ES-I3 (cell line): ENCODE data around the gene BEND5.

Experiments used
- H3K36me3 ChIP-seq: 2 replicates; pipeline ENCODE4 v1.6.1; 2013; ENCODE audit warnings: mild to moderate bottlenecking, low read length, control low read depth, moderate library complexity; ENCODE audit not compliant: insufficient read depth
- H3K4me1 ChIP-seq: 2 replicates; pipeline ENCODE4 v1.6.1; 2013; ENCODE audit warnings: mild to moderate bottlenecking, control low read depth, low read length; ENCODE audit not compliant: insufficient read depth
- H3K9ac ChIP-seq: 2 replicates; pipeline ENCODE4 v1.6.1; 2013; ENCODE audit warnings: low read depth, mild to moderate bottlenecking, low read length, moderate library complexity
- H3K9me3 ChIP-seq: 2 replicates; pipeline ENCODE4 v1.6.1; 2013; ENCODE audit warnings: mild to moderate bottlenecking, low read length, moderate library complexity; ENCODE audit not compliant: control insufficient read depth, insufficient read depth

The BEND5 gene

GRCh38 chr1:48753293-48753692 is 23.4 kb downstream of the BEND5 start:
- Histone ChIP-seq H3K9me3 (no peaks in the 10 kb centered on the region), H3K36me3 (no peaks in the 10 kb centered on the region; the same call in 1 of the 2 replicates), H3K4me1 (peaks cover 5% of the 10 kb centered on the region; the same call in 1 of the 2 replicates), H3K9ac (no peak overlapping the region)

- Histone ChIP-seq H3K4me1 (no peaks in the 10 kb centered on the region), H3K36me3 (no peaks in the 10 kb centered on the region), H3K9ac (no peak overlapping the region)
These were observed 26.6 kb downstream of the BEND5 start for GRCh38 chr1:48750109-48750508.

DNA sequence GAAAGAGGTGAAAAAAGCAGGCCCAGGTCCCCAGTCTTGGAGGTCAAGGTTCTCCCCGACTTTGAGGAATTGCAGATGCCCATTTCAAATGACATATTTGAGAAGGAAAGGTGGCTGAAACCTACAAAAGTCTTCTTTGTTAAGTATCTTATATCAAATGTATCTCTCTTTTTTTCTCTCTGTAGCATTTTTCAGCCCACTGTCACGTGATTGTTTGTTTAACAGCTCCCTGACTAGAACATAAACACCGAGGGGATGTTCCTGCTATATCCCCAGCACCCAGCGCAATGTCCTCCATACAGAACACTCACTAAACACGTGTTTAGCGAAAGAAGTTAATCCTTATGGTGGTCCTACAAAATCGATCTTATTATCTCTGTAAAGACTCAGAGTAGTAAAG is 27.6 kb downstream of the BEND5 start:
- no peaks in the 10 kb centered on the region for H3K4me1 ChIP-seq
- no peaks in the 10 kb centered on the region for H3K9me3 ChIP-seq
- no peaks in the 10 kb centered on the region for H3K36me3 ChIP-seq
- no peak overlapping the region for H3K9ac ChIP-seq

More at GRCh38 chr1:48750109-48750508, 26.6 kb downstream of the BEND5 start:
- H3K9me3 ChIP-seq: no peaks in the 10 kb centered on the region

GRCh38 chr1:48746906-48747305 is 29.8 kb downstream of the BEND5 start:
- H3K9ac ChIP-seq: no peak overlapping the region
- no peaks in the 10 kb centered on the region for H3K4me1 ChIP-seq
- no peaks in the 10 kb centered on the region for H3K9me3 ChIP-seq
- no peaks in the 10 kb centered on the region for H3K36me3 ChIP-seq

- H3K36me3 ChIP-seq: no peaks in the 10 kb centered on the region
- no peak overlapping the region for H3K9ac ChIP-seq
- no peaks in the 10 kb centered on the region for H3K4me1 ChIP-seq
- no peaks in the 10 kb centered on the region for H3K9me3 ChIP-seq
These were observed 32.7 kb downstream of the BEND5 start for GRCh38 chr1:48744032-48744431.

GRCh38 chr1:48743480-48743879 is 33.2 kb downstream of the BEND5 start:
- Histone ChIP-seq H3K4me1 (no peaks in the 10 kb centered on the region), H3K9ac (no peak overlapping the region), H3K36me3 (no peaks in the 10 kb centered on the region), H3K9me3 (no peaks in the 10 kb centered on the region)

- no peak overlapping the region for H3K9ac ChIP-seq
- no peaks in the 10 kb centered on the region for H3K4me1 ChIP-seq
- no peaks in the 10 kb centered on the region for H3K9me3 ChIP-seq
- H3K36me3 ChIP-seq: no peaks in the 10 kb centered on the region
These were observed 35.3 kb downstream of the BEND5 start for GRCh38 chr1:48741380-48741779.

DNA sequence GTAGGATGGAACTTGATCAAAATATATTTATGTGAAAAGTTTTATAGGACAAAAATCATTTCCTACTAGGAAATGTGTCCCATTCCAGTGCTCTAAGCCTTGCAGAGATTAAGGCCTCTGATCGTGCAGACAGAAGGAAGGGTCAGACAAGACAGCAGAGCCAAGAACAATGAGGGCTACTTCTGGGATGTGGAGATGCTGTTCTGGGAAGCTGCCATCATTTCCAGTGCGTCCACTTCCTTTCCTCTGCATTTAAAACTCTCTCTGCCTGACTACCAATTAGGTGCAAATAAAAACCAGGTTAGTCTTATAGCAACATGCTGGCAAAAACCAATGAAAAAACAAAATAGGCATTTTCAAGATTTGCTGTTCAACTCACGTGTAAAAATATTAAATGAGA is 36.1 kb downstream of the BEND5 start:
- Histone ChIP-seq H3K9me3 (no peaks in the 10 kb centered on the region), H3K9ac (no peak overlapping the region), H3K4me1 (no peaks in the 10 kb centered on the region), H3K36me3 (no peaks in the 10 kb centered on the region)

- Histone ChIP-seq H3K4me1 (no peaks in the 10 kb centered on the region), H3K9me3 (no peaks in the 10 kb centered on the region), H3K9ac (no peak overlapping the region), H3K36me3 (no peaks in the 10 kb centered on the region)
These were observed 37.6 kb downstream of the BEND5 start for GRCh38 chr1:48739091-48739490.

DNA sequence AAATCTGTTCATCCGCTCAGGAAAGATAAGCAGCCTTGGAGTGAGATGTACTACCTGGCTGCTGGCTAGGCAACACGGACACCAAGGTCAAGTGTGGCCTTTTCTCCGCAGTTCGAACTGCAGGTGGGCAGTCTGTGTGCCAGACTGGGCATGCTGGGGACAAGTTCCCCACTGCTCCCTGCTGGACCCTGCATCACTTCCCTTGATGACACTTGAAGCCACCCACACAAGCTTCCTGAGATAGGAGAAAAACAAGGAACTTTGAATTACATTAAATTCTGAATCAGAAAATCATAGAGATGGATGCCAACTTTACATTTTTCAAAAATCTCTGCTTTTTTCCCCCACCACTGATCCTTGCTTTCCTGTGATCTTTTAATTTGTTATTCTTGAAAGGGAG is 38.3 kb downstream of the BEND5 start:
- no peak overlapping the region for H3K9ac ChIP-seq
- no peaks in the 10 kb centered on the region for H3K4me1 ChIP-seq
- H3K36me3 ChIP-seq: no peaks in the 10 kb centered on the region
- H3K9me3 ChIP-seq: no peaks in the 10 kb centered on the region

DNA sequence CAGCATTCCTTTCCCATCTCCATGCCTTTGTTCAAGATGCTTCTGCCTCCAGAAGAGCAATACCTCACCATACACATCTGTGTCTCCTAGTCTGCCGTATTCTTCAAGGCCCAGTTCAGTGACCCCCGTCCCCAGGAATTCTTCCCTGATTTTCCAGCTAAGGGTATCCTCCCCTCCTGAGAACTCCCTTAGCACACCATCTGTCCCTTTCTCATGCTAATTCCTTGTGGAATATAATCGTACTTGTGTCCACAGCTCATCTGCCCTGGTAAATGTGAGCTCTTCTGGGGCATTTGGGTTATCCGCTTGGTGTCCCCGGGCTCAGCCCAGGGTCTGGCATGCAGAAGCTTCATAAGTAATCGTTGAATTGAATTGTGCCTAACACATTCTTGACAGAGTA is 40.9 kb downstream of the BEND5 start:
- H3K36me3 ChIP-seq: no peaks in the 10 kb centered on the region
- no peaks in the 10 kb centered on the region for H3K9me3 ChIP-seq
- H3K9ac ChIP-seq: no peak overlapping the region
- no peaks in the 10 kb centered on the region for H3K4me1 ChIP-seq

GRCh38 chr1:48730164-48730910 is 46.4 kb downstream of the BEND5 start:
- Histone ChIP-seq H3K9ac (no peak overlapping the region), H3K9me3 (no peaks in the 10 kb centered on the region), H3K36me3 (no peaks in the 10 kb centered on the region)

DNA sequence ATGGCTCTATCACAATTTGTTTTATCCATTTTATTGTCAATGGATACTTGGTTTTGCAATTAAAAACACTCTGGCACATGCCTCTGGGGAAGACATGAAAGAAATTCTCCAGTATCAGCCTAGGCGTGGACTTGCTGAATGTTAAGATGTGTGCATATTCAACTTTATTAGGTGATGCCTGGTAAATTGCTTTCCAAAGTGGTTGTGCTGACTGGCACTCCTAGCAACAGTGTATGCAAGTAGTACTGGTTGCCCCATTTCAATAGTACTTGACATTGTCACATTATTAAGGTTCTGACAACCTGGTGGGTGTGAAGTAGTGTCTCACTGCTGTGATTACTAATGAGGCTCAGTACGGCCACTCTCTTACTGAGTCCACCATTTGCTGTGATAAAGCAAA is 48.1 kb downstream of the BEND5 start:
- H3K36me3 ChIP-seq: no peaks in the 10 kb centered on the region
- no peaks in the 10 kb centered on the region for H3K9me3 ChIP-seq
- no peak overlapping the region for H3K9ac ChIP-seq
- H3K4me1 ChIP-seq: no peaks in the 10 kb centered on the region

More at GRCh38 chr1:48730164-48730910, 46.4 kb downstream of the BEND5 start:
- H3K4me1 ChIP-seq: no peaks in the 10 kb centered on the region

DNA sequence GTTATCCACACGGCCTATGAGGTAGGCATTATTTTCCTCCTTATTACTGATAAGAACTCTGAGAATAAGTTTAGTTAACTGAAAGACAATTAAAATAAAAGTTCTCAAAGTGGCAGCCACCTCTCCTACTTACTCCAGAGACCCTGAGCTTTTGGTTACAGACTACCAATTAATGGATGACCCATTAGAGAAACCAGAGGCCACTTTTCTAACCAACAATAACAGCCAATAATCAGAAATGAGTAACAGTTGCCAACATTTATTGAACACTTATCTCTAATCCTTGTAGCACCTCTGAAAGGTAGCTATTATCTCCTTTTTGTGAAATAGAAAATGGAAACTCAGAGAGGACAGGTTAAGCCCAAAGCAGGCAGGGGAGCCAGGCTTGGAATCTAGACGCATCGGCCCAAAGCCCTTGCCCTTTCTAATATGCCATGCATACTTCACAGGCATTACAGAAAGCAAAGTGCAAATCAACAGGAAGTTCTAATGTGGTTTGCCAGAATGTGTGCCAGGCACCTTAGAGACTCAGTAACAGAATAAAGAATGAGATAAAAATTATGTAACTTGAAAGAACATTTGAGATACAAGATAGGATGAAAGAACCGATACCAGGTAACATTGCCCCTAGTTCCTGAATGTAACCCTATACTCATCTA is 50.0 kb downstream of the BEND5 start:
- no peaks in the 10 kb centered on the region for H3K36me3 ChIP-seq
- H3K9ac ChIP-seq: no peak overlapping the region
- no peaks in the 10 kb centered on the region for H3K9me3 ChIP-seq
- no peaks in the 10 kb centered on the region for H3K4me1 ChIP-seq

DNA sequence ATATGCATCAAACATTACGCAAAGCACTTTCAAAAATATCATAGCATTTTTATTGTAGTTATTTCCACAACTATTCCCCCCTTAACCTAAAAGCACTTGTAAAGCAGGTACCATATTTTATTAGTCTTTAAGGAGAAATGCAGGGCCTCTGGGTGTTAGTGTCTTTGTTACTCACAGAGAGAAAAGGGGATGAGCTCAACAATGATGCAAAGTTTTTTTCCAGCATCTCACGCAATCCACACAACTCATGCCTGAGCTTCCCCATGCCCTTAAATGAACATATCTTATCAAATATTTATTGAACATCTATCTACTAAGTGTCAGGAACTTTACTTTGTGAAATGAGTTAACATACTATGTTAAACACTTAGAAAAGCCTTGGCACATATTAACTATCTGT is 50.6 kb downstream of the BEND5 start:
- no peaks in the 10 kb centered on the region for H3K36me3 ChIP-seq
- H3K9me3 ChIP-seq: no peaks in the 10 kb centered on the region

More for the DNA sequence above, 50.6 kb downstream of the BEND5 start:
- Histone ChIP-seq H3K9ac (no peak overlapping the region), H3K4me1 (no peaks in the 10 kb centered on the region)
